Hippocampal formation (tissue), 2 donors: Measurements from ENCODE around the gene NXPE3.
"Not testable (repeated sequence)": the region's sequence is repeated elsewhere in the genome, so short reads cannot be mapped to it uniquely, and the experiment has no call there.

Experiments used
- DNase-seq, 2 donors: peaks; one replicate each; lab custom pipeline; 2025; lab: John Stamatoyannopoulos, UW

Gene NXPE3

DNA sequence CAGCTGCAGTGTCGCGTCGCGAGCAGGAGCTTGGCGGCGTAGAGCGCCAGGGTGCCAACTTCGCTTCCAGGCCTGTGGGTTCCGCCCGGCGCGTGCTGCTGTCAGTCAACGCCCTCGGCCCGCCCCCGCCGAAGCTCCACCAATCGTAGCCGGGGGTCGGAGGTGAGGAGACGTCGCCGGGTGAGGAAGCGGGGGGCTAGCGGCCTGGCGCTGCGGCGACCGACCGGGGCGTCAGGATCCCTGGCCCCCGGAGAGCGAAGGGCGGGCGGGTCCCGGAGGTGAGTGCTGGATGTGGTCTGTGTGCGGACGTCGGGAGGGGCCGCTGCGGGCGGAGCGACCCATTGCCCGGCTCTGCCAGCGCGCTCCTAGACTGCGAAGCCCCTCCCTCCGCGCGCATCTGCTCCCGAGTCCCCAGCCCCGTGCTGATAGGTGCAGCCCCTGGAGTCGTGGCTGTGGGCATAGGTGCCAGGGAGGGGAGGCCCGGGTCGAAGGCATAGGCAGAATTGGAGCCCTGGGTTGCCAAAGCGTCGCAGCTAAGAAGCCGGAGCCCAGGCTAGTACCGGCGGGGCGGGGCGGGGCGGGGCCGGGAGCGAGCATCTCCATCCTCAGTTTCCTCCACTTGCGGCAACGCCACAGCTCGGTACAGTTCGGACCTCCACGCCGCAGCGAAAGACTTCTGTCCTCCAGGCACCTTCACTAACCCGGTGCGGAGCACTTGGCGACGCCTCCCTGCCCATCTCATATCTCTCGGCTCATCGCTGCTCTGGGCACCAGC is at the start of gene NXPE3:
NXPE3 (plus strand) TSS at position 165 of the 775 bp plus-strand sequence. CDS start 6,386 bp downstream, outside the sequence.
- peak; percentile 92 to 94 for DNase-seq

DNA sequence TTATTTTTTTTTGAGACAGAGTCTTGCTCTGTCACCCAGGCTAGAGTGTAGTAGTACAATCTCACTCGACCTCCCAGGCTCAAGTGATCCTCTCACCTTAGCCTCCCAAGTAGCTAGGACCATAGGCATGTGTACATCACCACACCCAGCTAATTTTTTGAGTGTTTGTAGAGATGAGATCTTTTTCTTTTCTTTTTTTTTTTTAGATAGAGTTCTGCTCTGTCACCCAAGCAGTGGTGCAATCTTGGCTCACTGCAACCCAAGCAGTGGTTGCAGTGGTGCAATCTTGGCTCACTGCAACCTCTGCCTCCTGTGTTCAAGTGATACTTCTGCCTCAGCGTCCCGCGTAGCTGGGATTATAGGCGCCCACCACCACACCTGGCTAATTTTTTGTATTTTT is 49.4 kb upstream of the NXPE3 start:
- DNase-seq: no peak

DNA sequence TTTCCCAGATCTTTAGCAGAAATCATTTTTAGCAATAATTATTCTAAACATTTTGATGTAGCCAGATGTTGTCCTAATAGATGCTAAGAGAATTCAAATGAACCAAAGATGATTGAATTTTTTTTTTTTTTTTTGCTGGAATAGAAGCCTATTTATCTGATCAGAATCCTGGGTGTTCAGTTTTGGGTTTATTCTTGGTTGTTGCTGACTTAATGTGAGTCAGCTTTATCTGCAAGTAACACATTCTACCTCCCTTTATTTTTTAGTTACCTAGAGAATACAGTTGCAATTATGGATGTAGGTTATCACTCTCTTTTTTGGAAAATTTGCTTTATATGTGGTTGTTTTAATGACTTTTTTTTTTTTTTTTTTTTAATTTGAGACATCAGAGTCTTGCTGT is 48.2 kb upstream of the NXPE3 start:
- no peak for DNase-seq

DNA sequence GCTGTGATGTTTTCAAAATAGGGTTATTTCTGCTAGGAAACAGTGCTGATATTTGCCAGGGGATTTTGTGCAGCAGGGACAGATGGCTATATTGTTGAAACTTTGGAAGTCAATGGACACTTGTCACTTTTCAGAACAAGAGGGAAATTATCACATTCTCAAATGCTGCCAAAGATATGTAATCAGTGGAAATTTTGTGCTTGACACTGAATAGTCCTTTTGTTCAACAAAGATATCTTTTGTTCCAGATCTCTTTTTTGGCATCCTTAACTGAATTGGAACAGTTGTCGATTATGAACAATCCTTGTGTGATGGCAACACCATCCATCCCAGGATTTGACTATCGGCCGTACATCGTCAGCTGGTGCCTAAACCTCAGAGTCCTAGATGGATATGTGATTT is 46.8 kb upstream of the NXPE3 start:
- DNase-seq: peak; percentile 30 to 97

DNA sequence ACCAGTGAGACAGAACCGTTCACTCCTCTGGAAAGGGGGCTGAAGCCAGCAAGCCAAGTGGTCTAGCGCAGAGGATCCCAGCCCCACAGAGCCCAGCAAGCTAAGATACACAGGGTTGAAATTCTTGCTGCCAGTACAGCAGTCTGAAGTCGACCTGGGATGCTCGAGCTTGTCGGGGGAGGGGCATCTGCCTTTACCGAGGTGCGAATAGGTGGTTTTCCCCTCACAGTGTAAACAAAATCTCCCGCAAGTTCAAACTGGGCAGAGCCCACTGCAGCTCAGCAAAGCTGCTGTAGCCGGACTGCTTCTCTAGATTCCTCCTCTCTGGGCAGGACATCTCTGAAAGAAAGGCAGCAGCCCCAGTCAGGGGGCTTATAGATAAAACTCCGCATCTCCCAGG is 43.2 kb upstream of the NXPE3 start:
- no peak for DNase-seq

DNA sequence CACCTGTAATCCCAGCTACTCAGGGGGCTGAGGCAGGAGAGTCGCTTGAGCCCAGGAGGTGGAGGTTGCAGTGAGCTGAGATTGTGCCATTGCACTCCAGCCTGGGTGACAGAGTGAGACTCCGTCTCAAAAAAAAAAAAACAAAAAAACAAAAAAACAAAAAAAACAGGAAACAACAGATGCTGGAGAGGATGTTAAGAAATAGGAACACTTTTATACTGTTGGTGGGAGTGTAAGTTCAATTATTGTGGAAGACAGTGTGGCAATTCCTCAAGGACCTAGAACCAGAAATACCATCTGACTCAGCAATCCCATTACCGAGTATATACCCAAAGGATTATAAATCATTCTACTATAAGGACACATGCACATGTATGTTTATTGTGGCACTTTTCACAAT is 37.1 kb upstream of the NXPE3 start:
- not testable (repeated sequence) for DNase-seq

DNA sequence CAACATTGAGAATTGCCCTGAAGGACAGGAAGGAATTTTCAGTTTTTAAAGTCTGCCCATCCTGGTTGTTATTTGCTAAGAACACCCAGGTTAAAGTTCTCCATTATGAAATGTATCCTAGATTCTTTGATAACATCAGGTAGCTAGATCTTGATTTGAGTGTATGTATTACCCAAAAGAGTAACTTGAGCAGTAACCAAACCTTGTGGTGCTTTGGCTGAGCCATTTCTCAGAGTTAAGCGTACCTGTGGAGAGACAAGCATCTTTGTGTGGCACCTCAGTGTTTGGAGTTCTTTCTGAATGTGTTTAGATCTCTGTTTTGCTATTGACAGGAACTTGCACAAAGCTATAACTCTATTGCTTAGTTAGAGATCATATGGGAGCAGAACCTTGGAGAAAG is 34.2 kb upstream of the NXPE3 start:
- no peak for DNase-seq

DNA sequence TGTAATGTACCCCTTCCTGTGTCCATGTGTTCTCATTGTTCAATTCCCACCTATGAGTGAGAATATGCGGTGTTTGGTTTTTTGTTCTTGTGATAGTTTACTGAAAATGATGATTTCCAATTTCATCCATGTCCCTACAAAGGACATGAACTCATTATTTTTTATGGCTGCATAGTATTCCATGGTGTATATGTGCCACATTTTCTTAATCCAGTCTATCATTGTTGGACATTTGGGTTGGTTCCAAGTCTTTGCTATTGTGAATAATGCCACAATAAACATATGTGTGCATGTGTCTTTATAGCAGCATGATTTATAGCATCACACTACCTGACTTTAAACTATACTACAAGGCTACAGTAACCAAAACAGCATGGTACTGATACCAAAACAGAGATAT is 33.1 kb upstream of the NXPE3 start:
- DNase-seq: not testable (repeated sequence)

DNA sequence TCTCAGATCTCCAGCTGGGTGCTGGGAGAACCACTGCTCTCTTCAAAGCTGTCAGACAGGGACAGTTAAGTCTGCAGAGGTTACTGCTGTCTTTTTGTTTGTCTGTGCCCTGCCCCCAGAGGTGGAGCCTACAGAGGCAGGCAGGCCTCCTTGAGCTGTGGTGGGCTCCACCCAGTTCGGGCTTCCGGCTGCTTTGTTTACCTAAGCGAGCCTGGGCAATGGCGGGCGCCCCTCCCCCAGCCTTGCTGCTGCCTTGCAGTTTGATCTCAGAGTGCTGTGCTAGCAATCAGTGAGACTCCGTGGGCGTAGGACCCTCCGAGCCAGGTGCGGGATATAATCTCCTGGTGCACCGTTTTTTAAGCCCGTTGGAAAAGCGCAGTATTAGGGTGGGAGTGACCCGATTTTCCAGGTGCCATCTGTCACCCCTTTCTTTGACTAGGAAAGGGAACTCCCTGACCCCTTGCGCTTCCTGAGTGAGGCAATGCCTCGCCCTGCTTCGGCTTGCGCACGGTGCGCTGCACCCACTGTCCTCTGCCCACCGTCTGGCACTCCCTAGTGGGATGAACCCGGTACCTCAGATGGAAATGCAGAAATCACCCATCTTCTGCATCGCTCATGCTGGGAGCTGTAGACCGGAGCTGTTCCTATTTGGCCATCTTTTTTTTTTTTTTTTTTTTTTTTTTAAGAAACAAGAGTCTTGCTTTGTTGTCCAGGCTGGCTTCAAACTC is 25.5 kb upstream of the NXPE3 start:
- not testable (repeated sequence) for DNase-seq

DNA sequence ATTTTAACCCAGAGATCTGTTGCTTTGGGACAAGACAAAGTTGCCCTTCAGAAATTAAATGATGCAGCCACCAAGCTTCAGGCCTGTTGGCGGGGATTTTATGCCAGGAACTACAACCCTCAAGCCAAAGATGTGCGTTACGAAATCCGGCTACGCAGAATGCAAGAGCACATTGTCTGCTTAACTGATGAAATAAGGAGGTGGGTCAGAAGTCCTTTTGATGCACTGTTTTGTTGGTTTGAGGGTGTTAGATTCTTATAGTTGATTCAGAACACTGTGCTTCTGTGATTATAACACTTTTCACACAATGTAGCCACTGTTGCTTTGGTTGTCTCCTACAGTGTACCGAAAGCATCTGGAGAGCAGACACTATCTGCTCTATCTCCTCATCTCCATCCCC is 20.8 kb upstream of the NXPE3 start:
- peak; percentile 4 to 39 for DNase-seq

DNA sequence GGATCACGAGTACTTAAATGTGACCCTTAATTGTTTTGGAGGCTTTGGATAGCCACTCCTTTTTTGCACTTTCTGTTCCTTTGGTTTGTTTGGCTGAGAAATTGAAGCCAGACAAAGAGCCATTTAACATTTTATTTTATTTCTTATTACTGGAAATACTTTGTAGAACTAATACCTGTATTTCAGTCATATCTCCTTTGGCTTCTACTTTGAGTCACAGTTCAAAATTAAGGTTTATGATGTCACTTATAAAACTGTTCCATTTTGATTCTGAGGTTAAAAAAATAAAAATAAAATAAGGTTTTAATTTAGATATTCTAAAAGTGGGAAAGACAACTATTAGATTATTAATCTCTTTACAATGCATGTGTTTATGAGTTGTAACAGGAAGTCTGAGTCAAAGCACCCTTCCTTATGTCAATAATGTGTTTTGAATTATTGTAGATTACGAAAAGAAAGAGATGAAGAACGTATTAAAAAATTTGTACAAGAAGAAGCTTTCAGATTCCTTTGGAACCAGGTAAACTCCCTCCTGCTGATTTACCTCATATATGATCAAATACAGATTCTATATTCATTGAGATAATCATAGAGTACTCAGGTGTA is 16.9 kb upstream of the NXPE3 start:
- DNase-seq: no peak

DNA sequence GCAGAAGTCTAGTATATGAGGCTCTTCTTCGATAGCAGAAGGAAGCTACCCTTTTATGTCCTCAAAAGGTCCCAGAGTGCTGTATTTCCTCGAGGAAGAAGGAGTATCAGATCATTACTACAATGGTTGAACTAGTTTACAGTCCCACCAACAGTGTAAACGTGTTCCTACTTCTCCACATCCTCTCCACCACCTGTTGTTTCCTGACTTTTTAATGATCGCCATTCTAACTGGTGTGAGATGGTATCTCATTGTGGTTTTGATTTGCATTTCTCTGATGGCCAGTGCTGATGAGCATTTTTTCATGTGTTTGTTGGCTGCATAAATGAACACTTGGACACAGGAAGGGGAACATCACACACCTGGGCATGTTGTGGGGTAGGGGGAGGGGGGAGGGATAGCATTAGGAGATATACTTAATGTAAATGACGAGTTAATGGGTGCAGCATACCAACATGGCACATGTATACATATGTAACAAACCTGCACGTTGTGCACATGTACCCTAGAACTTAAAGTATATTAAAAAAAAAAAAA is 1.2 kb upstream of the NXPE3 start:
- not testable (repeated sequence) for DNase-seq

DNA sequence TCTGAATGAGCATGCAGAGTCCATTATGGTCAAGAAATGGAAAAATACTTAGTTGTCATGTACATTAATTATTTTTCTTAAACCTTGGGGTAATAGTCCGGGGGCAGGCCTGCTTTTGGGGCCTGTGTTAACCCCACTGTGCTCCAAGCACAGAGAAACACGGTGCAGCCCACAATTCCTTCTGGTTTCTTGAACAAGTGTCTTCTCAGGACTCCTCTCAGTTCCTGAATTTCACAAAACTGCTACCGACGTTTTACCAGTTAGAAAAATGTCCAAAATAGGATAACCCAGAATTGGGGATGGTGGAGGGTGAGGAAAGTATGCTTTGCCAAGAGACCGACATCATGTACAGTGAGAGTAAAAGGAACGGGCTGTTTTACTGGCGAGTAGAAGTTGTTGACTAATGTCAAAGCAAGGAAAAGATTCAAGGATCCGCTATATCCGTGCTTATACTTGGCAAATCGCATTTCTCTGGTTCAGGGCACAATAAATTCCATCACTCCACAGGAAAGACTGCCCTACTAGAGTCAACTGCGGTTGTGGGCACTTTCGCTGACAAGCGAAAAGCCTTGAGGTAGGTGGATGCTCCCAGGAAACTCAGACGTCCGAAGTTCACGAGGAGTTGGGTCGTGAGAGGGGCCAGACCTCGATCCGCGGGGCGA is 495 bp upstream of the NXPE3 start:
- no peak for DNase-seq

DNA sequence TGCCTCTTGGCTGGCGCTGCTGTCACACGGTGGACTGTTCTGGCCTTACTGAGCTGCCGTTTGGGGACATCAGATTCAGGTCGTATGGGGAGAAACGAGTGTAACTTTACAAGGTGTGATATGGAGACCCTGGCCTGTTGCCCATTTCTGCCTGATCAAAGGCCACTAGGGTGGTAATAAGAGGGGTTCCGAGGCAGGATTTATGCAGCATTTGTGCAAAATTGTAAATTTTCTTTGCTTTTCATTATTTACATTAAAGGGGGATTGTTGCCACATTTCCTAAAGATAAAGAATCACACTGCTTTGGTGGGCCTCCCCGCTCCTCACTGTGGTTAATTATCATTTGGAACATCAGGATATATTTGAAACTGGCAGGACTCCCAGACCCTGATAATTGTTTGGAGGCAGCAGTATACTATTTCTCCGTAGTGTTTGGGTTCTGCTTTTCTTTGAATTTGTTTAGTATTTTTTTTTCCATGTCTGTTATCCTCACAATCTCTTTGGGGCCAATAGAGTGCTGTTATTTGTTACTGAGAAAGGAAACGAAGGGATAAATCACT is 891 bp downstream of the NXPE3 start:
- DNase-seq: peak in 1 of 2 donors; percentile 25

DNA sequence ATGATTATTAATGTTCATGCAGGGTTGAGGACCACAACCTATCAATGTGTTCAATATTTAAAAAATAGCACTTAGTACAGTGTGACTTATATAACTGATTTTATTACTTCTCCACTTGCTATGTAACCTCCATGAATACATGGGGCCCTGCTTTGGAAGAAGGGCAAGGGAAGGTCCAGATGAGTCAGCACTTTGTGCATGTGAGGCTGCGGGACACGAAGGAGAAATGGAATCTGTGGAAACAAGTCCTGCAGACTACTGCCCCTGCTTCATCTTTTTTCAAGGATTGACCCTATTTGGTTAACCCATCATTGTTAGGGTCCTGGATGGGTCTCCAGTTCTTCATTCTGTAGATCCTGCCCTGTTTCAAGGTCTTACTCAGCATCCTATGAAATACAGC is 1.6 kb downstream of the NXPE3 start:
- peak in 1 of 2 donors; percentile 38 for DNase-seq

DNA sequence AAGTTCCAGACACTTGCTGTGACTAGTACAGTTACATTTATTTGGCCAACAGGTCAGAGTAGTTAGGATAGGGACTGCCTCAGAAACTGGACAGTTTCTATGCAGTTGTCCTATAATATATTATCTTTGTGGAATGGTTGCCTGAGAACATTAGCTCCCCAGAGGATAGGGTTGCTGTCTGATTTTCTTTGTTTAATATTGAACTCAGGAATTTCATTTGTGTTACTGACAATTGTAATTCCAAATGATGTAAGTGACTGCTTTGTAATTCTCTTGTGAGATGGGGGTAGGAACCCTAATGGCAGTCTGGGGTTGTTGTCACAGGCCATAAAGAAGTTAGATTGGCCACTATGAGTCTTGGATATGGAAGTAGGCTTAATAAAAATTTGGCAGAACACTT is 2.2 kb downstream of the NXPE3 start:
- DNase-seq: no peak

DNA sequence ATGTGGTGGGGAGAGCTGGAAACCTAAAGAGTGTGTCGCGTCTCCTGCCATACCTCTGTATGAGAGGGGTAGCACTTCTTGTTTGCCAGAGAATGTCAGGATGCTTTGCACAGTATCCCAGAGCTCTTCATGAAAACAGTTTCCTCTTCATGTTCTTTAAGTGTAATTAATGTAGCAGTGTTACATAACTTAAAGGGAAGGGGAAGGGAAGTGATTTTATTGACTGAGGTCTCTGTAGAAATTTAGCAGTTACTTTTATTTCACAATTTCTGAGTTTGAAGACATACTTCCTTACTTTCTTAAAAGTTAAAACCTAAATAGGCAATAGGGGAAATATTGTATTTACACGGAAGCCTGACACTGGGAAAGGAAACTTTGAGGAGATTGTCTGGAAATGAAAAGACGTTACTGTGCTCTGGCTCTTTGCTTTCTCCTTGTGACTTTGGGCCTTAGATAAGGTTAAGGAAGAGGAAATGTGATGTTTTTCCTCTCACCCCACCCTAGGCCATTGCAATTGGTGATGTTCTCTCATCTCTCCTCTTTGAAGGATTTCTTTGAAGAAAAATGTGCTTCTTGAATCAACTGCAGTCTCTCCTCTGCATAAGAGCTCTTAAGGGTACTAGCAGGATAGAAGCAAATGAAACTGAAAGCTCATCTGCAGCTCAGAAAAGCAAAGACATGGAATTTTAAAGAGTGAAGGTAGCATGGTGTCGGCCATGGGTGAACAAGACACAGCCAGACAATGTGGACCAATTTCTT is 6.0 kb downstream of the NXPE3 start:
- no peak for DNase-seq

DNA sequence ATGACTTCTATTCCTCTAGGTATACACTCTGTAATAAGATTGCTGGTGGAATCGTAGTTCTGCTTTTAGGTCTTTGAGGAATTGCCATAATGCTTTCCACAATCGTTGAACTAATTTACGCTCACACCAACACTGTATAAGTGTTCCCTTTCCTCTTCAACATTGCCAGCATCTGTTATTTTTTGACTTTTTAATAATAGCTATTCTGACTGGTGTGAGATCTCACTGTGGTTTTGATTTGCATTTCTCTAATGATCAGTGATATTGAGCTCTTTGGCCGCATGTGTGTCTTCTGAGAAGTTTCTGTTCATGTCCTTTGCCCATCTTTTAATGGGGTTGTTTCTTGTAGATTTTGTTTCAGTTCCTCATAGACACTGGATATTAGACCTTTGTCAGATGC is 12.8 kb downstream of the NXPE3 start:
- no peak for DNase-seq

DNA sequence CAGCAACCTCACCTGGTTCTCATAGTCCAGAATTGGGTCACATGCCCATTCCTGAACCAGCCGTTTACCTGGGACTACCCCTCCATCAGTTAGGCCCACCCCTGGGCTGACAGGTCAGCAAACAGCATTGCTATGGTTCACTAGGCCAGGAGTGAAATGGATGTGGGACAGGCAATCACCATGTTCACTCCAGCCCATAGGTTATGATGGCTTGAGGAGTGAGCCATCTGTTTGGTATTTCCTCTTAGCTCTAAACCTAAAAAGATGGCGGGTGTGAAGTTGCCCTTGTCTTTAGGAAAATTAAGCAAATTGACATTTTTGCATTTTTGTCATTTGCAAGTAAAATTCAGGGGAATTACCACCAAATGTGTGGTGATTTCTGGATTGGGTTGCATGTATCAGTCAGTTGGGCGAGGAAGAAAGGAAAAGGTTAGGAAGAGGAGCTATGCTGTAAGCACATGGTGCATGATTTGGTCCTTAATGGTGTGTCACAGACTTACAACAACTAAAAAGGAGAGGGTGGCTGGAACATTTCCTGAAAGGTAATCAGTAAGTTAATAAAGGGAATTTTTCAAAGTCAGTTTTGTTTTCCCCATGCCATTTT is 17.2 kb downstream of the NXPE3 start:
- no peak for DNase-seq

DNA sequence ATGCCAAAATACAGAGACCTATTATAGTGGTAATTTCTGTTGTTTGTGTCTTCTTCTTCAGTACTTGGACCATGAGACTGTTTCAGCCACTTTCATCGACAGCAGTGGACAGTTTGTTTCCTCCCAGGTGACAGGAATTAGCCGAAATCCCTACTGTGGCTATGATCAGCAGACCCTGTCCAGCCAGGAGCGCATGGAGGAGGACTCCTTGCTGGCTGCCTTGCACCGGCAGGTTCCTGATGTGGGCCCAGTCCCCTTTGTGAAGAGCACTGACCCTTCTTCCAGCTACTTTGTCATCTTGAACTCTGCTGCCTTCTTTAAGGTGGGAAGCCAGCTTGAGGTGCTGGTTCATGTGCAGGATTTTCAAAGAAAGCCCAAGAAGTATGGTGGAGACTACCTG is 22.2 kb downstream of the NXPE3 start:
- DNase-seq: no peak

DNA sequence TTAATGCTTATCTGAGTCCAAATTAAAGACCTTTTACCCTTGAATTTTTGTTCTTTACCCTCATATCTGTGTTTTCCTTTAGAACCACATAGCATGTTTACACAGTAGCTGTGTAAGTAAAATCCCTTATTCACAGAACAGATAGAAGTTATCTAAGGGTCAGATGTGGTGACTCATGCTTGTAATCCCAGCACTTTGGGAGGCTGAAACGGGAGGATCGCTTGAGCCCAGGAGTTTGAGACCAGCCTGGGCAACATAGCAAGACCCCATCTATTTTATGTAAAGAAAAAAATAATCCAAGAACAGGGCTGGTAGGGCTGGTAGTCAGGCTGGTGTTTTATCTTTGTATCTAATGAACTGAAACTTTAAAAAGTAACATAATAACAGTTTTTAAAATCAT is 23.2 kb downstream of the NXPE3 start:
- no peak for DNase-seq
